Measurements from ENCODE around the gene TECPR2. TPM values are rescaled to one million over a fixed set of nuclear protein-coding genes. Genes with fewer than 3 reads are reported as not detected.
"Not testable (repeated sequence)": the region's sequence is repeated elsewhere in the genome, so short reads cannot be mapped to it uniquely, and the experiment has no call there.

Gene TECPR2
- total RNA-seq, 1 donor from 2014 or later, result 5.1 TPM

GRCh38 chr14:102512793-102513300 lies 150.1 kb downstream of the TECPR2 start:
- no peak for DNase-seq (ENCODE audit: low read depth)
- H3K4me3 ChIP-seq (ENCODE audit: low read depth, low read length), result no peak overlapping the region
- TF ChIP-seq CTCF (conservative IDR thresholded peaks at IDR 0.05; ENCODE audit: low read depth, low read length), result no peak

- no peak overlapping the region for H3K4me3 ChIP-seq (ENCODE audit: low read depth, low read length)
- DNase-seq (ENCODE audit: low read depth), result no peak
- no peak for TF ChIP-seq CTCF (conservative IDR thresholded peaks at IDR 0.05; ENCODE audit: low read depth, low read length)
Observed at GRCh38 chr14:102513899-102514772, 151.4 kb downstream of the TECPR2 start.

- no peak for TF ChIP-seq CTCF (conservative IDR thresholded peaks at IDR 0.05; ENCODE audit: low read depth, low read length)
- DNase-seq (ENCODE audit: low read depth), result no peak
- no peak overlapping the region for H3K4me3 ChIP-seq (ENCODE audit: low read depth, low read length)
Observed at GRCh38 chr14:102514987-102515733, 152.4 kb downstream of the TECPR2 start.

- TF ChIP-seq CTCF (conservative IDR thresholded peaks at IDR 0.05; ENCODE audit: low read depth, low read length), result peak; percentile 60
- H3K4me3 ChIP-seq (ENCODE audit: low read depth, low read length), result peak overlapping the region; percentile 77
- DNase-seq (ENCODE audit: low read depth), result no peak
Observed at GRCh38 chr14:102516531-102517391, 154.0 kb downstream of the TECPR2 start.

GRCh38 chr14:102517392-102518062 lies 154.8 kb downstream of the TECPR2 start:
- no peak for TF ChIP-seq CTCF (conservative IDR thresholded peaks at IDR 0.05; ENCODE audit: low read depth, low read length)
- peak overlapping the region; percentile 77 for H3K4me3 ChIP-seq (ENCODE audit: low read depth, low read length)
- DNase-seq (ENCODE audit: low read depth), result no peak

- TF ChIP-seq CTCF (conservative IDR thresholded peaks at IDR 0.05; ENCODE audit: low read depth, low read length), result no peak
- no peak overlapping the region for H3K4me3 ChIP-seq (ENCODE audit: low read depth, low read length)
- no peak for DNase-seq (ENCODE audit: low read depth)
Observed at GRCh38 chr14:102518063-102518648, 155.4 kb downstream of the TECPR2 start.

- not testable (repeated sequence) for H3K4me3 ChIP-seq (ENCODE audit: low read depth, low read length); DNase-seq (ENCODE audit: low read depth)
Observed at GRCh38 chr14:102519709-102520108, 157.0 kb downstream of the TECPR2 start.

Data from epithelial cell of proximal tubule (primary cell).